ENCODE data around the gene SCMH1.

The SCMH1 gene

GRCh38 chr1:41023279-41023990 is 218.7 kb downstream of the SCMH1 start:
- TF ChIP-seq RAD21 (IDR thresholded peaks at IDR 0.05; ENCODE audit: low read depth) (peak; percentile 41; the same call in 1 of the 2 replicates), EGR1 (IDR thresholded peaks at IDR 0.05) (no peak)

DNA sequence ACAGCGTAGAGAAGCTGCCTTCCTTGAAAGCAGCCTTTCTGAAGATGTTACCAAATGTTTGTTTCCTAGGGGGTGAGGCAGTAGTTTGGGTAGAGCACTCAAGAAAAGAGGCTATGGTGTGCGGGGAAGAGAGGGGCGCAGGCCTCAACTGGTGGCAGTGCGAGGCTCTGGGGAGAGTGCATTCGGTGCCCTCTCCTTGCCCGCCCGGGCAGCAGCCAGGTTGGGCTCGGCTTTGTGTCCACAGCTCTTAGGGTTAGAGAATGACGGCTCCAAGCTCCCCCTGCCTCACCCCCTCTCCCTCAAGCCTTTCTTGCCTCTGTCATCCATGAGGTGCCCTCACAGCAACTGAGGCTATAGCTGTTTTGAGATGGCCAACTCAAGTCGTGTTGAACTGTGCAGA is 219.7 kb downstream of the SCMH1 start:
- TF ChIP-seq YY1 (IDR thresholded peaks at IDR 0.05; ENCODE audit: low read depth) (no peak), ZBTB7A (IDR thresholded peaks at IDR 0.05; ENCODE audit: low read depth) (no peak), TEAD4 (IDR thresholded peaks at IDR 0.05) (no peak), RAD21 (IDR thresholded peaks at IDR 0.05; ENCODE audit: low read depth) (no peak), NFIC (IDR thresholded peaks at IDR 0.05) (no peak), TAF1 (IDR thresholded peaks at IDR 0.05; ENCODE audit: low read depth) (no peak), TCF12 (IDR thresholded peaks at IDR 0.05; ENCODE audit: low read depth) (no peak), EP300 (IDR thresholded peaks at IDR 0.05; ENCODE audit: borderline replicate concordance) (no peak), CEBPB (IDR thresholded peaks at IDR 0.05) (no peak), EGR1 (IDR thresholded peaks at IDR 0.05) (no peak), CREB1 (IDR thresholded peaks at IDR 0.05; ENCODE audit: low read depth) (no peak)
- TF ChIP-seq, protein P1, sequence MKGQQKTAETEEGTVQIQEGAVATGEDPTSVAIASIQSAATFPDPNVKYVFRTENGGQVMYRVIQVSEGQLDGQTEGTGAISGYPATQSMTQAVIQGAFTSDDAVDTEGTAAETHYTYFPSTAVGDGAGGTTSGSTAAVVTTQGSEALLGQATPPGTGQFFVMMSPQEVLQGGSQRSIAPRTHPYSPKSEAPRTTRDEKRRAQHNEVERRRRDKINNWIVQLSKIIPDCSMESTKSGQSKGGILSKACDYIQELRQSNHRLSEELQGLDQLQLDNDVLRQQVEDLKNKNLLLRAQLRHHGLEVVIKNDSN (IDR thresholded peaks at IDR 0.05) = no peak

DNA sequence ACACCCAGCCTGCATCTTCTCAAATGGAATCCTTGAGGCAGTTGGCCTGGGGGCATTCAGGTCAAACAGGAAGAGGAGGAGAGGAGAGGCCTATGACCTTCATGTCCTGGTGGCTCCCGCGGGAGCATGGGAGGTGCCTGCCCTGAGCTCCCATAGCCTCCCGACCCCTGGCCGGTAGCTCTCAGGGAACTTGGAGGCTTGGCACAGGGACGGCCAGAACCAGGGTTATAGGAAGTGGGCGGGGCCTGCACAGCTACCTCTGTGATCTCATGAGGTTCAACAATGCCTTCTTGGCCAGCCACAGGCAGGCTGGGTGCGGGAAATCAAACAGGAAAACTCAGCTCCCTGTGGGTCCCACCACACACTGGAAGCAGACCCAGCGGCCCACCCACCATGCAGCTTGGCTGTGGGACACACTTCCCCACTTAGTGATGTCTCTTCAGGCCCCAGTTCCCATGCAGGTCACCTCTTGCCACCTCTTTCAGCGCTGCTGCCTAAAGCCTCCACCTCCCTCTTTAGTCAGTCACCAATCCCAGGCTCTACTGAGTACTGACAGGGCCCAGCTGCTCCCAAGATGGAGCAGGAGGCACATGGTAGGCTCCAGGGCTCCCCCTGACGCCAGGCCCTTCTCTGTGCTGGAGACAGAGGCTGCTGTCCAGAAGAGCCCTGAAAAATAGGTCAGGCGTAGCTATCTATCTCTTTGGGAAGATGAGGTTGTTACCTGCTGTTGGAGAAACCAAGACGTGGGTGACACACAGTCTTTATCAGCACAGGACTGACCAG is 220.4 kb downstream of the SCMH1 start, which contains the start of gene SLFNL1:
SLFNL1 (minus strand) TSS at position 200 of the 783 bp plus-strand sequence. CDS start 1,065 bp downstream, outside the sequence.
- TF ChIP-seq, protein P2, sequence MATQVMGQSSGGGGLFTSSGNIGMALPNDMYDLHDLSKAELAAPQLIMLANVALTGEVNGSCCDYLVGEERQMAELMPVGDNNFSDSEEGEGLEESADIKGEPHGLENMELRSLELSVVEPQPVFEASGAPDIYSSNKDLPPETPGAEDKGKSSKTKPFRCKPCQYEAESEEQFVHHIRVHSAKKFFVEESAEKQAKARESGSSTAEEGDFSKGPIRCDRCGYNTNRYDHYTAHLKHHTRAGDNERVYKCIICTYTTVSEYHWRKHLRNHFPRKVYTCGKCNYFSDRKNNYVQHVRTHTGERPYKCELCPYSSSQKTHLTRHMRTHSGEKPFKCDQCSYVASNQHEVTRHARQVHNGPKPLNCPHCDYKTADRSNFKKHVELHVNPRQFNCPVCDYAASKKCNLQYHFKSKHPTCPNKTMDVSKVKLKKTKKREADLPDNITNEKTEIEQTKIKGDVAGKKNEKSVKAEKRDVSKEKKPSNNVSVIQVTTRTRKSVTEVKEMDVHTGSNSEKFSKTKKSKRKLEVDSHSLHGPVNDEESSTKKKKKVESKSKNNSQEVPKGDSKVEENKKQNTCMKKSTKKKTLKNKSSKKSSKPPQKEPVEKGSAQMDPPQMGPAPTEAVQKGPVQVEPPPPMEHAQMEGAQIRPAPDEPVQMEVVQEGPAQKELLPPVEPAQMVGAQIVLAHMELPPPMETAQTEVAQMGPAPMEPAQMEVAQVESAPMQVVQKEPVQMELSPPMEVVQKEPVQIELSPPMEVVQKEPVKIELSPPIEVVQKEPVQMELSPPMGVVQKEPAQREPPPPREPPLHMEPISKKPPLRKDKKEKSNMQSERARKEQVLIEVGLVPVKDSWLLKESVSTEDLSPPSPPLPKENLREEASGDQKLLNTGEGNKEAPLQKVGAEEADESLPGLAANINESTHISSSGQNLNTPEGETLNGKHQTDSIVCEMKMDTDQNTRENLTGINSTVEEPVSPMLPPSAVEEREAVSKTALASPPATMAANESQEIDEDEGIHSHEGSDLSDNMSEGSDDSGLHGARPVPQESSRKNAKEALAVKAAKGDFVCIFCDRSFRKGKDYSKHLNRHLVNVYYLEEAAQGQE (IDR thresholded peaks at IDR 0.05; ENCODE audit: low read depth) = no peak
- no peak for TF ChIP-seq TAF1 (IDR thresholded peaks at IDR 0.05; ENCODE audit: low read depth)
- no peak for TF ChIP-seq FOXM1 (IDR thresholded peaks at IDR 0.05; ENCODE audit: borderline replicate concordance, low read depth)
- no peak for TF ChIP-seq NFIC (IDR thresholded peaks at IDR 0.05)
- TF ChIP-seq EP300 (IDR thresholded peaks at IDR 0.05; ENCODE audit: borderline replicate concordance) = no peak
- TF ChIP-seq, protein P1 (IDR thresholded peaks at IDR 0.05) = no peak
- TF ChIP-seq CEBPB (IDR thresholded peaks at IDR 0.05) = no peak
- TF ChIP-seq TCF12 (IDR thresholded peaks at IDR 0.05; ENCODE audit: low read depth) = no peak
- TF ChIP-seq EGR1 (IDR thresholded peaks at IDR 0.05) = no peak
- no peak for TF ChIP-seq RAD21 (IDR thresholded peaks at IDR 0.05; ENCODE audit: low read depth)
- no peak for TF ChIP-seq TEAD4 (IDR thresholded peaks at IDR 0.05)
- no peak for TF ChIP-seq CREB1 (IDR thresholded peaks at IDR 0.05; ENCODE audit: low read depth)

DNA sequence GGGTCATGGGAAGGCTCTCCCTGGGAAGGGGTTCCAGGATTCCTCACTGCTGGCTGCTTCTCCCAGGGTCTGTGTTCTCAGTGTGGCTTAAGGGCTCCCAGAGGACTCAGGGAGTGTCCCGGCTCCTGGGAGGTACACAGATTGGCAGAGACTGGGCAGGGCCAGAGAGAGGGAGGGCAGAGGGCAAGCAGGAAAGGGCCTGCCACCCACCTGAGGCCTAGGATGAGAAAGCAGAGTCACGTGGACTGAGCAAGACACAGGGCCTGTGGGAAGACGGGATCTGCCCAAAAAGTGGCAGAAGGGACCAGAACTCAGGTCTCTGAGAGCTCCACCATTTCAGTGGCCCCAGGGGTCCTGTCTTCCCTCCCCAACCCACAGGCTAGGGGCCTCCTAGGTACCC is 221.5 kb downstream of the SCMH1 start:
- TF ChIP-seq RAD21 (IDR thresholded peaks at IDR 0.05; ENCODE audit: low read depth) = no peak
- TF ChIP-seq TAF1 (IDR thresholded peaks at IDR 0.05; ENCODE audit: low read depth) = no peak
- TF ChIP-seq FOXM1 (IDR thresholded peaks at IDR 0.05; ENCODE audit: borderline replicate concordance, low read depth) = no peak
- TF ChIP-seq EP300 (IDR thresholded peaks at IDR 0.05; ENCODE audit: borderline replicate concordance) = no peak
- TF ChIP-seq EGR1 (IDR thresholded peaks at IDR 0.05) = no peak
- no peak for TF ChIP-seq ZBTB7A (IDR thresholded peaks at IDR 0.05; ENCODE audit: low read depth)
- TF ChIP-seq CEBPB (IDR thresholded peaks at IDR 0.05) = no peak
- no peak for TF ChIP-seq CREB1 (IDR thresholded peaks at IDR 0.05; ENCODE audit: low read depth)
- no peak for TF ChIP-seq TEAD4 (IDR thresholded peaks at IDR 0.05)
- TF ChIP-seq, protein P3, sequence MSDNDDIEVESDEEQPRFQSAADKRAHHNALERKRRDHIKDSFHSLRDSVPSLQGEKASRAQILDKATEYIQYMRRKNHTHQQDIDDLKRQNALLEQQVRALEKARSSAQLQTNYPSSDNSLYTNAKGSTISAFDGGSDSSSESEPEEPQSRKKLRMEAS (IDR thresholded peaks at IDR 0.05) = no peak
- TF ChIP-seq, protein P1 (IDR thresholded peaks at IDR 0.05) = no peak
- TF ChIP-seq NFIC (IDR thresholded peaks at IDR 0.05) = no peak
- TF ChIP-seq, protein P2 (IDR thresholded peaks at IDR 0.05; ENCODE audit: low read depth) = no peak
- no peak for TF ChIP-seq YY1 (IDR thresholded peaks at IDR 0.05; ENCODE audit: low read depth)
- TF ChIP-seq TCF12 (IDR thresholded peaks at IDR 0.05; ENCODE audit: low read depth) = no peak

- TF ChIP-seq, protein P3 (IDR thresholded peaks at IDR 0.05) = no peak
- TF ChIP-seq TEAD4 (IDR thresholded peaks at IDR 0.05) = no peak
- TF ChIP-seq TAF1 (IDR thresholded peaks at IDR 0.05; ENCODE audit: low read depth) = no peak
- no peak for TF ChIP-seq RAD21 (IDR thresholded peaks at IDR 0.05; ENCODE audit: low read depth)
- TF ChIP-seq CEBPB (IDR thresholded peaks at IDR 0.05) = no peak
- no peak for TF ChIP-seq ZBTB7A (IDR thresholded peaks at IDR 0.05; ENCODE audit: low read depth)
- TF ChIP-seq CREB1 (IDR thresholded peaks at IDR 0.05; ENCODE audit: low read depth) = no peak
- no peak for TF ChIP-seq EP300 (IDR thresholded peaks at IDR 0.05; ENCODE audit: borderline replicate concordance)
- TF ChIP-seq, protein P1 (IDR thresholded peaks at IDR 0.05) = no peak
- no peak for TF ChIP-seq NFIC (IDR thresholded peaks at IDR 0.05)
- no peak for TF ChIP-seq TCF12 (IDR thresholded peaks at IDR 0.05; ENCODE audit: low read depth)
- no peak for TF ChIP-seq YY1 (IDR thresholded peaks at IDR 0.05; ENCODE audit: low read depth)
- no peak for TF ChIP-seq FOXM1 (IDR thresholded peaks at IDR 0.05; ENCODE audit: borderline replicate concordance, low read depth)
Observed at GRCh38 chr1:41020109-41020576, 222.0 kb downstream of the SCMH1 start.
